ENCODE measurements around the gene LARP7.

LARP7 gene

GRCh38 chr4:112704991-112705845, 68.3 kb downstream of the LARP7 start:
- no peak for TF ChIP-seq CTCF (IDR thresholded peaks at IDR 0.05; ENCODE audit: insufficient read depth, low read depth, low read length, missing control alignments)
- peak; percentile 74 for DNase-seq (ENCODE audit: low read depth)
- H3K4me3 ChIP-seq (ENCODE audit: low read length): no peak overlapping the region

GRCh38 chr4:112705891-112706839, 69.2 kb downstream of the LARP7 start:
- DNase-seq (ENCODE audit: low read depth): peak; percentile 22
- H3K4me3 ChIP-seq (ENCODE audit: low read length): peak overlapping the region; percentile 23

DNA sequence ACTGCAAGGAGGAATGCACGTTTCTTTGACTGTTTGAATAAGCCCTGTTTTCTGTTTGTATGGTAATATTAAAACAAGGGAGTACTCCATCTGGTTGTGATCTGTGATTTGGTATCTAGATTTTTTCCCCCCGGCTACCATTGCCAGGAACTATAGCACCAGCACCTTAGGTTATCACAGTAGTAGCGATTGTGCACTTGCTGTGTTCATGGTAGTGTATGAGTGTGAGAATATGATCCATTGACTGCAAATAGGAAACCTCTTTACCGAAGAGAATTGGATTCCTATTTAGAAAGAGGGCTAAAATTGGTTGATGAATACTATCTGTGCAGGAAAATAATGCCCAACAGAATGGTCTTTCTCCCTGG, 69.9 kb downstream of the LARP7 start:
- DNase-seq (ENCODE audit: low read depth): no peak
- no peak for TF ChIP-seq CTCF (IDR thresholded peaks at IDR 0.05; ENCODE audit: insufficient read depth, low read depth, low read length, missing control alignments)
- H3K4me3 ChIP-seq (ENCODE audit: low read length): no peak overlapping the region

All from epithelial cell of esophagus (primary cell).